ENCODE results near the gene CSMD2.

GRCh38 chr1:33685256-33685655 lies 479.8 kb downstream of the CSMD2 start:
- TF ChIP-seq ZNF274 (IDR thresholded peaks at IDR 0.05; ENCODE audit: low read depth, low read length) (no peak), YY1 (IDR thresholded peaks at IDR 0.05; ENCODE audit: insufficient read depth, insufficient read length) (no peak)

Data from NT2/D1 (cell line).